K562 (cell line): ENCODE data around the gene TCEANC2. TPM values are rescaled to one million over a fixed set of nuclear protein-coding genes. Genes with fewer than 3 reads are reported as not detected.

Experiments
- E2F6 ChIP-seq, 2 experiments: IDR thresholded peaks; 2 replicates each; pipeline ENCODE4 v1.6.1; 2011; ENCODE audit warnings: borderline replicate concordance in 1 of 2, control low read depth in 1 of 2, low read depth in 1 of 2, low read length in 1 of 2, mild to moderate bottlenecking in 1 of 2, mixed read lengths in 1 of 2, moderate library complexity in 1 of 2; ENCODE audit not compliant: insufficient read depth in 1 of 2, insufficient read length in 1 of 2, poor library complexity in 1 of 2, severe bottlenecking in 1 of 2; ENCODE audit errors: extremely low read depth in 1 of 2
- EHMT2 ChIP-seq: fragments of 450-650 bp; IDR thresholded peaks from 2 replicates; pipeline ENCODE4 v1.6.1; 2018; ENCODE audit warnings: antibody characterized with exemption
- MBD2 ChIP-seq: sonication (generic); IDR thresholded peaks from 2 replicates; pipeline ENCODE4 v1.6.1; 2016; ENCODE audit warnings: low read depth, borderline replicate concordance
- PKNOX1 ChIP-seq: fragments of 450-650 bp; IDR thresholded peaks from 2 replicates; pipeline ENCODE4 v1.6.1; 2016
- POLR2G ChIP-seq: fragments of 200-400 bp; formaldehyde crosslinking; IDR thresholded peaks from 2 replicates; pipeline ENCODE4 v1.6.1; 2017; ENCODE audit warnings: low read depth, mild to moderate bottlenecking, antibody characterized with exemption, low read length, moderate library complexity
- PRMT5 ChIP-seq: sonication (generic); formaldehyde crosslinking; IDR thresholded peaks from 2 replicates; pipeline ENCODE4 v1.5.0; 2020; ENCODE audit warnings: missing genetic modification reagents
- STAT5A ChIP-seq: IDR thresholded peaks from 2 replicates; pipeline ENCODE4 v1.6.1; 2012; ENCODE audit warnings: low read length, inconsistent platforms, borderline replicate concordance
- ZBTB1 ChIP-seq: sonication (generic); formaldehyde crosslinking; IDR thresholded peaks from 2 replicates; pipeline ENCODE4 v1.8.1; 2023; ENCODE audit warnings: missing genetic modification reagents, low read depth, mild to moderate bottlenecking, borderline replicate concordance
- ZNF639 ChIP-seq, 2 experiments: fragments of 200-800 bp in 1 of 2; sonication (Bioruptor generic) in 1 of 2; sonication (generic) in 1 of 2; formaldehyde crosslinking in 1 of 2; IDR thresholded peaks in 1 of 2; conservative IDR thresholded peaks in 1 of 2; 2 replicates each; pipeline versions ENCODE4 v1.5.0 to v1.6.1; 2016 to 2020; ENCODE audit warnings: missing compliant biosample characterization in 1 of 2, missing genetic modification characterization in 1 of 2, missing genetic modification reagents in 1 of 2
- polyA plus RNA-seq, 8 experiments: library from polyadenylated mRNA; depleted of rRNA in 4 of 8; stranded (reverse) in 5 of 8; unstranded in 3 of 8; fragments of >200 nt; fragmentation: Nextera tagmentation in 2 of 8; fragmentation: Illumina TruSeq in 1 of 8; extraction: Ambion mirVana in 2 of 8; extraction: Trizol in 1 of 8; gene quantifications; 2 replicates each; pipeline versions ENCODE4 v1.2.1 to v1.2.3, GENCODE V29; 2011 to 2014; ENCODE audit warnings: inconsistent platforms in 1 of 8, missing spikeins in 1 of 8
- total RNA-seq, 7 experiments: library from RNA; depleted of rRNA in 6 of 7; stranded (reverse); fragments of >200 nt in 6 of 7; fragmentation: Illumina TruSeq in 2 of 7; extraction: Trizol in 2 of 7; gene quantifications; 2 replicates each; pipeline versions ENCODE4 v1.2.1 to v1.2.3, GENCODE V29; 2011 to 2021; ENCODE audit warnings: low replicate concordance in 1 of 7
- TF ChIP-seq, protein P1 (sequence below): sonication (generic); formaldehyde crosslinking; IDR thresholded peaks from 2 replicates; pipeline ENCODE4 v1.8.0; 2023; ENCODE audit warnings: mild to moderate bottlenecking, missing genetic modification reagents
- TF ChIP-seq, protein P2 (sequence below): IDR thresholded peaks from 2 replicates; pipeline ENCODE4 v1.6.1; 2014; ENCODE audit warnings: antibody characterized with exemption
- TF ChIP-seq, protein P3 (sequence below): IDR thresholded peaks from 3 replicates; pipeline ENCODE4 v1.6.1; 2011; ENCODE audit warnings: borderline replicate concordance, mild to moderate bottlenecking, moderate library complexity; ENCODE audit not compliant: insufficient read length; ENCODE audit errors: extremely low read depth

The TCEANC2 gene
- total and polyA plus RNA-seq, 9 of the 15 experiments (the other 6 are each of a cell fraction or from before 2014, with no cell fraction given), result 3.3 to 10.2 (median 7.0) TPM

DNA sequence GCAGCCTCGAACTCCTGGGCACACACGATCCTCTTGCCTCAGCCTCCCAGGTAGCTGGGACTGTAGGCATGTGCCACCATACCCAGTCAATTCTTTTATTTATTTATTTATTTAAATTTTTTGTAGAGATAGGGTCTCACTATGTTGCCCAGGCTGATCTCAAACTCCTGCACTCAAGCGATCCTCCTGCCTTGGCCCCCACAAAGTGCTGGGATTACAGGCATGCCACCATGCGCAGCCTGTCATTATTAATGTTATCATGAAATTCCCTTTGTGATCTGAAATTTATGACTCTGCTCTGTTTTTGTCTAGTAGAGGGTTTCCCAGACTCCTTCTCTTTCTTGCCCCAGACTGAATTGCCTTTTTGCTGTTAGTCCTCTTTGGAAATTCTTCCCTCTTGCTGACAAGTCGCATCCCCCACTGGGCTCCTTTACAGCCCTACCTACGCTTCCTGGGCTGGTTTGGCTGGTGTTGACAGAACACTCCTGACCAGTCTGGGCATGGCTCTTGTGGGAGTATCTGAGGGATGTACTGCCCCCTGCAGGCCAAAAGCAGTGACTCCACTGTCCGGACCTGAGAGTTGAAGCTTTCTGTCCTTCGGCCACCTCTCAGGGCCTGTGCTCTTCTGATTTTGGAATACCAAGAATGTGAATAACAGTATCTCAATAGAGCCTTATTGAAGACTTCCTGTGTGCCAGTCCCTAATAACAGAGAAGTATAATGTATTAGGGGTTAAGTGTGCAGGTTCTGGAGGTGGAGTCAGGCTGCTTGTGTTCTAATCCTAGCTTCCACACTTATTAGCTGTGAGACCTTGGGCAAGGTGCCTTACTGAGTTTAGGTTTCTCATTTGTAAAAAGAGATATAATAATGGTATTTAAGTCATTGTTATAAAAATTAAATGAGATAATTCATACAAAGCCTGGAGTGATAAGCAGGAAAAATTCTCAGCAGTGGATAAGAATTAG is 28.2 kb downstream of the TCEANC2 start (continued):
- TF ChIP-seq, protein P1, sequence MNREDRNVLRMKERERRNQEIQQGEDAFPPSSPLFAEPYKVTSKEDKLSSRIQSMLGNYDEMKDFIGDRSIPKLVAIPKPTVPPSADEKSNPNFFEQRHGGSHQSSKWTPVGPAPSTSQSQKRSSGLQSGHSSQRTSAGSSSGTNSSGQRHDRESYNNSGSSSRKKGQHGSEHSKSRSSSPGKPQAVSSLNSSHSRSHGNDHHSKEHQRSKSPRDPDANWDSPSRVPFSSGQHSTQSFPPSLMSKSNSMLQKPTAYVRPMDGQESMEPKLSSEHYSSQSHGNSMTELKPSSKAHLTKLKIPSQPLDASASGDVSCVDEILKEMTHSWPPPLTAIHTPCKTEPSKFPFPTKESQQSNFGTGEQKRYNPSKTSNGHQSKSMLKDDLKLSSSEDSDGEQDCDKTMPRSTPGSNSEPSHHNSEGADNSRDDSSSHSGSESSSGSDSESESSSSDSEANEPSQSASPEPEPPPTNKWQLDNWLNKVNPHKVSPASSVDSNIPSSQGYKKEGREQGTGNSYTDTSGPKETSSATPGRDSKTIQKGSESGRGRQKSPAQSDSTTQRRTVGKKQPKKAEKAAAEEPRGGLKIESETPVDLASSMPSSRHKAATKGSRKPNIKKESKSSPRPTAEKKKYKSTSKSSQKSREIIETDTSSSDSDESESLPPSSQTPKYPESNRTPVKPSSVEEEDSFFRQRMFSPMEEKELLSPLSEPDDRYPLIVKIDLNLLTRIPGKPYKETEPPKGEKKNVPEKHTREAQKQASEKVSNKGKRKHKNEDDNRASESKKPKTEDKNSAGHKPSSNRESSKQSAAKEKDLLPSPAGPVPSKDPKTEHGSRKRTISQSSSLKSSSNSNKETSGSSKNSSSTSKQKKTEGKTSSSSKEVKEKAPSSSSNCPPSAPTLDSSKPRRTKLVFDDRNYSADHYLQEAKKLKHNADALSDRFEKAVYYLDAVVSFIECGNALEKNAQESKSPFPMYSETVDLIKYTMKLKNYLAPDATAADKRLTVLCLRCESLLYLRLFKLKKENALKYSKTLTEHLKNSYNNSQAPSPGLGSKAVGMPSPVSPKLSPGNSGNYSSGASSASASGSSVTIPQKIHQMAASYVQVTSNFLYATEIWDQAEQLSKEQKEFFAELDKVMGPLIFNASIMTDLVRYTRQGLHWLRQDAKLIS (CRISPR knock-in tag), result no peak
- no peak for TF ChIP-seq MBD2
- no peak for TF ChIP-seq PKNOX1
- TF ChIP-seq EHMT2, result no peak
- TF ChIP-seq, protein P2, sequence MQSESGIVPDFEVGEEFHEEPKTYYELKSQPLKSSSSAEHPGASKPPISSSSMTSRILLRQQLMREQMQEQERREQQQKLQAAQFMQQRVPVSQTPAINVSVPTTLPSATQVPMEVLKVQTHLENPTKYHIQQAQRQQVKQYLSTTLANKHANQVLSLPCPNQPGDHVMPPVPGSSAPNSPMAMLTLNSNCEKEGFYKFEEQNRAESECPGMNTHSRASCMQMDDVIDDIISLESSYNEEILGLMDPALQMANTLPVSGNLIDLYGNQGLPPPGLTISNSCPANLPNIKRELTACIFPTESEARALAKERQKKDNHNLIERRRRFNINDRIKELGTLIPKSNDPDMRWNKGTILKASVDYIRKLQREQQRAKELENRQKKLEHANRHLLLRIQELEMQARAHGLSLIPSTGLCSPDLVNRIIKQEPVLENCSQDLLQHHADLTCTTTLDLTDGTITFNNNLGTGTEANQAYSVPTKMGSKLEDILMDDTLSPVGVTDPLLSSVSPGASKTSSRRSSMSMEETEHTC, result no peak
- no peak for TF ChIP-seq ZNF639 (CRISPR knock-in tag; conservative IDR thresholded peaks at IDR 0.05 in 1 of 2, IDR thresholded peaks at IDR 0.05 in 1 of 2)
- TF ChIP-seq STAT5A, result no peak
- TF ChIP-seq PRMT5 (CRISPR knock-in tag), result no peak
- no peak for TF ChIP-seq E2F6 (IDR thresholded peaks at IDR 0.05; ENCODE audit: borderline replicate concordance in 1 of 2, extremely low read depth in 1 of 2, insufficient read depth in 1 of 2, insufficient read length in 1 of 2, low read depth in 1 of 2, low read length in 1 of 2, poor library complexity in 1 of 2, severe bottlenecking in 1 of 2)
- TF ChIP-seq POLR2G, result no peak
- TF ChIP-seq, protein P3, sequence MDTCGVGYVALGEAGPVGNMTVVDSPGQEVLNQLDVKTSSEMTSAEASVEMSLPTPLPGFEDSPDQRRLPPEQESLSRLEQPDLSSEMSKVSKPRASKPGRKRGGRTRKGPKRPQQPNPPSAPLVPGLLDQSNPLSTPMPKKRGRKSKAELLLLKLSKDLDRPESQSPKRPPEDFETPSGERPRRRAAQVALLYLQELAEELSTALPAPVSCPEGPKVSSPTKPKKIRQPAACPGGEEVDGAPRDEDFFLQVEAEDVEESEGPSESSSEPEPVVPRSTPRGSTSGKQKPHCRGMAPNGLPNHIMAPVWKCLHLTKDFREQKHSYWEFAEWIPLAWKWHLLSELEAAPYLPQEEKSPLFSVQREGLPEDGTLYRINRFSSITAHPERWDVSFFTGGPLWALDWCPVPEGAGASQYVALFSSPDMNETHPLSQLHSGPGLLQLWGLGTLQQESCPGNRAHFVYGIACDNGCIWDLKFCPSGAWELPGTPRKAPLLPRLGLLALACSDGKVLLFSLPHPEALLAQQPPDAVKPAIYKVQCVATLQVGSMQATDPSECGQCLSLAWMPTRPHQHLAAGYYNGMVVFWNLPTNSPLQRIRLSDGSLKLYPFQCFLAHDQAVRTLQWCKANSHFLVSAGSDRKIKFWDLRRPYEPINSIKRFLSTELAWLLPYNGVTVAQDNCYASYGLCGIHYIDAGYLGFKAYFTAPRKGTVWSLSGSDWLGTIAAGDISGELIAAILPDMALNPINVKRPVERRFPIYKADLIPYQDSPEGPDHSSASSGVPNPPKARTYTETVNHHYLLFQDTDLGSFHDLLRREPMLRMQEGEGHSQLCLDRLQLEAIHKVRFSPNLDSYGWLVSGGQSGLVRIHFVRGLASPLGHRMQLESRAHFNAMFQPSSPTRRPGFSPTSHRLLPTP, result no peak
- no peak for TF ChIP-seq ZBTB1
